Gastrocnemius medialis (tissue), 4 donors: ENCODE measurements around the gene GATA2.

Source experiments
- POLR2A ChIP-seq, 2 donors: fragments of 450-650 bp; IDR thresholded peaks; one replicate each; pipeline ENCODE4 v1.6.1; 2017; ENCODE audit warnings: antibody characterized with exemption in 2 of 2, mild to moderate bottlenecking in 2 of 2, moderate library complexity in 2 of 2
- TF ChIP-seq, protein P1 (sequence below), 5 experiments: fragments of 450-650 bp in 3 of 5; fragments of 200-600 bp in 2 of 5; sonication (generic) in 2 of 5; IDR thresholded peaks in 4 of 5; conservative IDR thresholded peaks in 1 of 5; 1 replicate in 4 of 5; 2 replicates in 1 of 5; pipeline ENCODE4 v1.5.1; 2016 to 2019; ENCODE audit warnings: antibody characterized with exemption in 5 of 5, mild to moderate bottlenecking in 3 of 5, moderate library complexity in 3 of 5

DNA sequence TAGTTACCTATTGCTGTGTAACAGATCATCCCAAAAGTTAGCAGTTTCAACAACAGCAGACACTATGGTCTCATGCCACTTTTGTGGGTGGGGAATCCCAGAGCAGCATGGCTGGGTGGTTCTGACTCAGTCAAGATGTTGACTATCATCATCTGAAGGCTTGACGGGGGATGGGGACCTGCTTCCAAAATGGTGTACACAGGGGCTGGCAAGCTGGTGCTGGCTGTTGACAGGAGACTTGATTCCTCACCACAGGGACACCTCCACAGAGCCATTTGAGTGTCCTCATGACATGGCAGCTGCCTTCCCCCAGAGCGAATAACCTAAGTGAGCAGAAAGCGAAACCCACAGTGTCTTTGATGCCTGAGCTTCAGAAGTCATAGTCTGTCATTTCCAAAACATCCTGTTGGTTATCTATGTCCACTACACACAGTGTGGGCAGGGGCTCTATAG is 45.4 kb downstream of the GATA2 start:
- TF ChIP-seq, protein P1, sequence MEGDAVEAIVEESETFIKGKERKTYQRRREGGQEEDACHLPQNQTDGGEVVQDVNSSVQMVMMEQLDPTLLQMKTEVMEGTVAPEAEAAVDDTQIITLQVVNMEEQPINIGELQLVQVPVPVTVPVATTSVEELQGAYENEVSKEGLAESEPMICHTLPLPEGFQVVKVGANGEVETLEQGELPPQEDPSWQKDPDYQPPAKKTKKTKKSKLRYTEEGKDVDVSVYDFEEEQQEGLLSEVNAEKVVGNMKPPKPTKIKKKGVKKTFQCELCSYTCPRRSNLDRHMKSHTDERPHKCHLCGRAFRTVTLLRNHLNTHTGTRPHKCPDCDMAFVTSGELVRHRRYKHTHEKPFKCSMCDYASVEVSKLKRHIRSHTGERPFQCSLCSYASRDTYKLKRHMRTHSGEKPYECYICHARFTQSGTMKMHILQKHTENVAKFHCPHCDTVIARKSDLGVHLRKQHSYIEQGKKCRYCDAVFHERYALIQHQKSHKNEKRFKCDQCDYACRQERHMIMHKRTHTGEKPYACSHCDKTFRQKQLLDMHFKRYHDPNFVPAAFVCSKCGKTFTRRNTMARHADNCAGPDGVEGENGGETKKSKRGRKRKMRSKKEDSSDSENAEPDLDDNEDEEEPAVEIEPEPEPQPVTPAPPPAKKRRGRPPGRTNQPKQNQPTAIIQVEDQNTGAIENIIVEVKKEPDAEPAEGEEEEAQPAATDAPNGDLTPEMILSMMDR (IDR thresholded peaks at IDR 0.05 in 4 of 5, conservative IDR thresholded peaks at IDR 0.05 in 1 of 5) = no peak
- TF ChIP-seq POLR2A (IDR thresholded peaks at IDR 0.05) = no peak
